GM19328 (cell line): ENCODE measurements around the gene TEC.

Experiments used
- ATAC-seq: cut with Tn5 transposase; IDR thresholded peaks from one replicate; pipeline ENCODE4 v1.9.1; 2021; ENCODE audit warnings: mild to moderate bottlenecking, moderate library complexity; ENCODE audit not compliant: unreplicated experiment

Gene TEC

GRCh38 chr4:48127682-48128404 lies 141.8 kb downstream of the TEC start:
- peak; percentile 61 for ATAC-seq

- no peak for ATAC-seq
Observed at GRCh38 chr4:48127231-48127630, 142.4 kb downstream of the TEC start.

GRCh38 chr4:48126621-48127020 lies 143.0 kb downstream of the TEC start:
- ATAC-seq: no peak

GRCh38 chr4:48124870-48125269 lies 144.8 kb downstream of the TEC start:
- ATAC-seq: no peak

- no peak for ATAC-seq
Observed at GRCh38 chr4:48122756-48123155, 146.9 kb downstream of the TEC start.

GRCh38 chr4:48121180-48121579 lies 148.5 kb downstream of the TEC start:
- no peak for ATAC-seq

GRCh38 chr4:48120132-48120531 lies 149.5 kb downstream of the TEC start:
- ATAC-seq: no peak

- no peak for ATAC-seq
Observed at GRCh38 chr4:48119646-48120045, 150.0 kb downstream of the TEC start.

- ATAC-seq: no peak
Observed at GRCh38 chr4:48118081-48118480, 151.6 kb downstream of the TEC start.

- ATAC-seq: no peak
Observed at GRCh38 chr4:48116582-48116981, 153.1 kb downstream of the TEC start.

GRCh38 chr4:48114412-48114811 lies 155.2 kb downstream of the TEC start:
- ATAC-seq: no peak

GRCh38 chr4:48112017-48112667 lies 157.5 kb downstream of the TEC start:
- ATAC-seq: no peak

GRCh38 chr4:48110452-48110978 lies 159.1 kb downstream of the TEC start:
- no peak for ATAC-seq

- ATAC-seq: peak; percentile 75
Observed at GRCh38 chr4:48109413-48110263, 160.0 kb downstream of the TEC start.

- ATAC-seq: no peak
Observed at GRCh38 chr4:48108309-48109073, 161.1 kb downstream of the TEC start.

GRCh38 chr4:48105230-48105629 lies 164.4 kb downstream of the TEC start:
- ATAC-seq: no peak

- peak; percentile 62 for ATAC-seq
Observed at GRCh38 chr4:48103483-48104139, 166.0 kb downstream of the TEC start.

- no peak for ATAC-seq
Observed at GRCh38 chr4:48102303-48102702, 167.3 kb downstream of the TEC start.

- no peak for ATAC-seq
Observed at GRCh38 chr4:48100256-48100655, 169.4 kb downstream of the TEC start.

- no peak for ATAC-seq
Observed at GRCh38 chr4:48095441-48095840, 174.2 kb downstream of the TEC start.
